NCI-H187 (cell line): Measurements from ENCODE around the gene TUBE1.

ENCODE experiments used
- DNase-seq, 2 experiments: peaks; one replicate each; lab custom pipeline; 2025; lab: John Stamatoyannopoulos, UW

Gene TUBE1

DNA sequence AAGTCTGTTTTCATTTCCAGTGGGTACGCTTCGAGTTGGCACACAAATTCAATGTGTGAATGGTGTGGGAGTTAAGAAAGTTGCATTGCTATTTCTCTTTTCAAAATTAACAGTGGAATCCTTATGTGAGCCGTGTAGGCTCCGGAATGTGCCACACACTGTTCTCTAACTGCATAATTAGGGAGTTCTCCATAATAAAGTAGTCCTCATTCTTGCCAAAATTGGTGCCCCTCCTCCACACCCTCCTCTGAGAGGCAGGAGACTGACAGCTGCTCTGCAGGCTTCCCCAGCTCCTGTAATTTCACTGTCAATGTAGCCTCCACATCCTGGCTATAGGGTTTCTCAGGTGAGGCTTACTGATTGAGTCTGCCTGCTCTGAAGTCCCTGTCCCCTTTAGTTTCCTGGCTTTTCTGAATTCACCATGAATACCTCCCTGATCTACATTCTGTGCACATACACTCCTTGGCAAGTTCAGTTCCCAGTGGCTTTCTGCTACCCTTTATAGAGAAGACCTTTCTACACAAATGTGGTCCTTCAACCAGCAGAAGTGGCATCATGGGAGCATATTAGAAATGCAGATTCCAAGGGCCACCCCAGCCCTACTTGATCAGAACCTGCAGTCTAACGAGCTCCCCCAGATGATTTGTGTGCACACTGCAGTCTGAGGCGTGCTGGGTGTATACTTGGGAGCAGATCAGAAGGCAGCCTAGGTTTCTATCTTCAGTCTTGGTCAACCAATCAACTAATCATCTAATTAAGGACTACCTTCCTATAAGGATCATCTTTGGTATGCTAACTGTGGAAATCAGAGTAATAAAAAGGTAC, 53.3 kb downstream of the TUBE1 start:
- no peak for DNase-seq

DNA sequence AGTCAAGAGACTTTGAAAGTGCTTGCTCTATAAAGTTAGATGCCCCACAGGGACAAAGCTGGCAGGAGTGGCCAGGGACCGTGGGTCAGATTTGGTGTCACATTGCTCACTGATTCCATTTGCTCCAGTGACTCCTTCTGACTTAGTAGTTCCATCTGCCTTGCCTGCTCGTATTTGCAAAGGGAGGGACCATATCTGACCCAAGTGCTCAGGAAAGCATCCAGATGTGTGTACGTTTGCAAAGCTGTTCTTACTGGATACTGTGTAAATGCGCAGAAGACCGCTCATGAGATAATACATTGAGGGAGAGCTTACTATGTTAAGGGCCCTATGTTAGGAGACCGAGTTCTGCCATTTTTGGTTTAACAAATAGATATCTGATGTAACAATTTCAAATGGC, 54.6 kb downstream of the TUBE1 start:
- no peak for DNase-seq

DNA sequence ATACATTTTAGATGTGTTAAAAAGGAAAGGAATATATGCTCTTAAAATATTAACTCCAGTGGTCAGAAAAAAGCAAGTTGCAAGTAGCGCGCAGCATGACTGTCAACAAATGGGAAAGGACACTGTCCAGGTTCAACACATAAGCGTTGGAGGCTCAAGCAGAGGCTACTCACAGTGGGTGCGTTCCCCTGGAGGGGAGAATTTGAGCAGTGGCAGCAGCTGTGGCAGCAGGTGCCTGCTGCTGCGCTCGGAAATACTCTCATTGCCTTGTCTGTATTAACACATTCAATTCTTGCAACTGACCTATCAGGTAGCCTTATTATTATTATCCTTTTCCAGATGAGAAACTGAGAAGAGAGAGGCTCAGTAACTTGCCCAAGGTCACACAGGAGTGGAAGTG, 55.3 kb downstream of the TUBE1 start:
- DNase-seq, result no peak

DNA sequence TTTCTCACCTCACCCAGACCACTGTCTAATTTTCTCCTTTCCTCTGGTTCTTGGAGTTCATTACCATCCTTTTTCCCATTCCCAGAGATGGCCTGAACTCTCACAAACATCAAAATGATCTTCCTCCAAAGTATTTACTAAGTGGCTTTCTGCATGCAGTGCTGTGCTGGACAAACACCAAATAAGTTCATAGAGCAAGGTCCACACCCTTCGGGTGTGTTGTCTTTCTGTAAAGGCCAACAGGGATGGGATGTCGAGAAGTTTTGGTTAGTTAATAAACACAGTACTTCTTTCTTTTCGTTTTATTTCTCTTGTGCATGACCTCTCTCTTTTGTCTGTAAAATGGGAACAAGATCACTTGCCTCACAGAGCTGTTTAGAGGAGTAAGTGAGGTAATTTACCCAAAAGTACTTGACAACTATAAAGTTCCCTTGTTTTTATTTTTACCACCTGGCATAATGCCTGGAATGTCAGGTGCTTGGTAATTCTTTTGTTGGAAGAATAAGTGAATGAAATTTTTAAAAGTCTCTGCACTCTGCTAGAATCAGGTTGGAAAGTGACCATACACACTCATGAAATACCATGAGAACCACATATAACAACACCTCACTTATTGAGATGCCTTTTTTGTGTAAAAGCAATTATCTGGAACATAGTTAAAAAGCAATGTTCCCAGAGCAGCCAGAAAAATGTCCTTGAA, 56.2 kb downstream of the TUBE1 start:
- DNase-seq, result no peak

DNA sequence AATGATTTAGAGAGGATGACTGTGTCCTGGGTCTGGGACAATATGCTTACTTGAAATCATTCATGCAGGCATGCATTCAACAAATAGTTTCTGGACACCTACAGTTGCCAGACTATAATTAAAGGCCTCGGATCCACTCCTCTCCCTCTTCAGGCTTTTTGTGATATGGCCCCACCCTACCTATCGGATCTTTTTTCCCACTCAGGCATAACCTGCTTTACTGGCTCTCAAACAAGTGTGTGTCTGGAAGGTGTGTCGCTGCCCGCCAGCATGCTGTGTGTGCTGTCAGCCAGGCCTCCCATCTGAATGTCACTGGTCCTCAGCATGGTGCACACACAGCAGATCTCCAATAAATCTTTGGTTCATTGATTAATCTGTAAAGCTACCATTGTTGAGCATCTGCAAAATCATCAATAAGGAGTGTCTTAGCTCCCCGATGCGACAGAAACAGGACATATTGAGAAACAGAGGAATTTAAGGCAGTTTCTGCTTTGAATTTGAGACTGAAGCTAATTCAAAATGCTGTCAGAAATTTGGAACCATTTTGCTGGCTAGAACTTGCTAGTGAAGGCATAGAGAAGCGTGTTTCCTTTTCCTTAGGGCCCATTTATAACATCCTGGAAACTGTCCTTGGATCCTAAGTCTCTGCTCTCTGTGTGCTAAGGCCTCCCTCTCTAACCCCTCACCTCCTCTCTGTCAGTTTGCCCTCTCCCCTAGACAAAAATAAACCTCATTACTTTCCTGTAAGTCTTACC, 56.9 kb downstream of the TUBE1 start:
- DNase-seq, result peak in 1 of 2 experiments; percentile 37

DNA sequence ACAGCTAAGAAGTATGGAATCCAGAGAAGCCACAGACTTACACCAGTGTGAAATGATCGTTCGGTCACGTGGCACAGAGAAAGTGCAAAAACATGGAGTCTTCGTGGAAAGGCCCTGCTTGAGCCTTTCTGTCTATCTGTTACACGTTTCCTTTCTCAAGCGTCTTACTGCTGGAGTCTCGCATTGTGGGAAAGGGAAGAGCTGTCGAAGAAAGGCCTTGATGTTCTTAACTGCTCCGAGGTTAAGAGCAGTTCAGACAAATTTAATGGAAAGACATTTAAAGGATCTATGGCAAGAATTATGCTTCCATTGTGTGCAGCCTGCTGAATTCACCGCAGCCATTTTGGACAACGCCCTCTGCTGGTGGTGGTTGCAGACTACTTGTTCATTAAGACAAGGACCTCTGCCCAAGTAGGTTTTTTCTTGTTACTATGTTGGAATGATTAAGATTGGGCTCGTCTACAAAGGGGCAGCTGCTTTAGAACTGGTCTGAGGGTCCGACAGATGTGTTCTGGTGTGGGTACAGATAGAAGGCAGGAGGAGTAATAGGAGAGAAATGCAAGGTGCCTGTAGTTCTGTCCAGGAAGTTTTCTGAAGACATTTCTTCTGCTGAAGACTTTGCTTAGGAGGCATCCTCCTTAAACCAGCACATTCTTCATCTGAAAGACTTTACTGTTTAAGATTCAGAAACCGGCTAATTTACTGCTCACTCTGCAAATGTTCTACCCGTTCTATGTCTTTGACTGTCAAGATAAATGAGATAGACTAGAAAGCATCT, 58.0 kb downstream of the TUBE1 start:
- DNase-seq, result peak in 1 of 2 experiments; percentile 8

DNA sequence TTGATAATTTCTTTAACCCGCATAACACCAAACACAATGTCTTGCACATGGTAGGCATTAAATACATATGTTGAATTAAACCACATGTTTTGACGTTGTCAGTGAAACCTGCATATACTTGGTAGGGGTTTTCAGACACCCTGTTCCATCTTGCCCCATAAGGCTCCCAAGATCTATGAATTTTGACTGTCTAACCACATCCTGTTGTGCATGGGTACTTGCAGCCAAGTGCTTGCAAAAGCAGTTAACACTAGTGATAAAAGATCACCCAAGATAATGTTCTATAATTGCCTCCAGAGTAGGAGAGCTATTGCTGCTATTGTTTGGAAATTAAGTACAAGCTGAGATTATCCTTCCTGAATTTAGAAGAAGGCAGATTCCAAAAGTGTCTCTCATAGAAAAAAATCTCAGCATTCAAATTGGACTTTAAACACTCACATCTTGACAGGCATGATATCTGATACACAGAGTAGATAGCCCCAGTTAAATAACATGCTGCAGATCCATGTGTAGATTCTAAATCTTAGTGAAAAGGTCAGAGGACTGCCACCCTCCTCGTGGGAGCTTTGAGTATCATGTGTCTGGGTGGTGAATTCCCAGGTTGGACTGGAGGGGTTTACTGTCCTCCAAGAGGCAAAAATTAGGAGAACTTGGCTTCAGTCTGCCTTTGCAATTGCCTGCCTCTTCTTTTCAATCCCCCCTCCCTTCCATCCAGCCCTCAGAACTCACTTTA, 59.2 kb downstream of the TUBE1 start:
- DNase-seq, result no peak

DNA sequence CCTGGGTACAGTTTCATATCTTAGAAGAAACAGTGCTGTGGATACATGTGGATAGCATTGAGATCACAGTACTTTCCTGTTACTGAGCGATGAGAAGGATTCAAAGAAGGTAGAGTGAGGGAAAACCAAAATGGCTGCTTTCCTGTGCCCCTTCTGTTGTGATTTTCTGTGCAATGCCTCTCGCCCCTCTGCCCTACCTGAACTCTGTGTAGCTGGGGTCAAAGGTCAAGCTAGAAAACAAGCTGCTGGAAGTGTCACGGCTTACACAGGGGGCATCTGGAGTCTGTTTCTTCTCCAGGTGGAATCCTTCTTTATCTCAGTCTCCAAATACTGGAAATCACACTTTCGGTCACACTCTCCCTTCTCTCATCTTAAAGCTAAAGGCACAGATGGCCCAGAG, 60.3 kb downstream of the TUBE1 start:
- DNase-seq, result no peak

DNA sequence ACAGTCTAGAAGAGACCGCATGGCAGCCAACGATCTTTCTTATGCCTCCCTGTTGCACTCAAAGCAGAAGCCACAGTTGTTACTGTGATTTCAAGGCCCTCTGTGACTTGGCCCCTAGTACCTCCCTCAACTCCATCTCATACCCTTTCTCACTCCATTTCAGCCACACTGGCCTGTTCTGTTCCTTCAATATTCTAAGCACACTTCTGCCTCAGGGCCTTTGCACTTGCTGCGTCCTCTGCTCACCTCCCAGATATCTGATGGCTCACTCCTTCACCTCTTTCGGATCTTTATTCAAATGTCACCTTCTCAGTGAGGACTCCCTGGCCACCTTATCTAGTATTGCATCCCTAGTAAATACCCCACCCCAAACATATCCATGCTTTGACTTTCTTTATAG, 62.8 kb downstream of the TUBE1 start:
- DNase-seq, result no peak

DNA sequence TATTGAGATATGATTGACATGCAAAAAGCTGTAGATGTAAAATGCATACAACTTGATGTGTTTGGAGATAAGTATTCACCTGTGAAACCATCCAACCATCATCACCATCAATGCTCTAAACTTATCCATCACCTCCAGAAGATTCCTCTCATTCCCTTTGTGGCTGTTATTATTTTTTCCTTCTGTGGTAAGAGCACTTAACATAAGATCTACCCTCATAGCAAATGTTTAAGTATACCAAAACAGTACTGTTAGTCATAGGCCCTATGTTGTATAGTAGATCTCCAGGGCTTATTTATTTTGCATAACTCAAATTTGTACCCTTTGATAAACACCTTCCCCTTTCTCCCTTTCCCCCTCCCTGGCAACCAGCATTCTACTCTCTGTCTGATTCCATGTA, 64.5 kb downstream of the TUBE1 start:
- DNase-seq, result no peak

DNA sequence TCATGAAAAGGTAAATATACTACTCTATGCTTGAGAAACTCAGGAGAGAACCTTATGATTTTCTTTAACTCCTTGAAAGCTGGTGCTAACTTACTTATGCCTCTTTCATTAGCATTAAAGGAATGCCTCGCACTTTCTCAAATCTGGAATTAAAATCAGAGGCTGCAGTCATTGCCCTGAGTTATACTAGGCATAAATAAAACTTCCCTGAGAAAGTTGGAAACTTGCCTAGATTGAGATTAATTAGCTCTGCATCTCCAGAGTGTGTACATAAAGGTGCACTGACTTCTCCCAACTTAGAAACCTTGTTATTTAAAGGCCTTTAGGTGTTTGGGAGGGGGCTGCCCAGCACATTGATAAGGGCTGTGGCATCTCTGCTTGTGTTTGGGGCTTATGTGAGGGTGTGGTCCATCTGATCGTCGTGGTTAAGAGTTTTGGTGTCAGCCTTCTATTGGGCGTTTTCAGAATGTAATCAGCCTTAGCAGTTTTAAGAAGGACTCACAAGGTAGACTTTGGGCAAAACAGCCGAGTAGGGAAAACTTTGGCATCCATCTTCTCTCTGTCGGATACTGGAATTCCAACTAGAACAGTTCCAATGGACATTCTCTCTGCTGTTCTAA, 65.5 kb downstream of the TUBE1 start:
- no peak for DNase-seq
